Prostate gland (tissue), 2 donors: ENCODE data around the gene SPEN. TPM values are rescaled to one million over a fixed set of nuclear protein-coding genes. Genes with fewer than 3 reads are reported as not detected.
"Not testable (repeated sequence)": the region's sequence is repeated elsewhere in the genome, so short reads cannot be mapped to it uniquely, and the experiment has no call there.

Experiments
- DNase-seq: peaks from one replicate; pipeline ENCODE4 v3.0.0-alpha.2; 2019; ENCODE audit warnings: low spot score
- H3K27ac ChIP-seq, 2 donors: fragments of 200-600 bp; sonication (generic); 2 replicates each; pipeline ENCODE4 v1.5.1; 2017 to 2019
- H3K27me3 ChIP-seq: fragments of 200-600 bp; sonication (generic); replicated peaks from 2 replicates; pipeline ENCODE4 v1.5.1; 2019; ENCODE audit not compliant: insufficient read depth
- H3K36me3 ChIP-seq, 2 donors: fragments of 200-600 bp; sonication (generic); 1 replicate in 1 of 2; 2 replicates in 1 of 2; pipeline versions ENCODE4 v1.5.1 to v1.8.1; 2017 to 2019
- H3K4me1 ChIP-seq: fragments of 200-600 bp; sonication (generic); replicated peaks from 2 replicates; pipeline ENCODE4 v1.5.1; 2019
- H3K4me3 ChIP-seq, 2 donors: fragments of 200-600 bp; sonication (generic); 2 replicates each; pipeline ENCODE4 v1.5.1; 2017 to 2019
- H3K9me3 ChIP-seq: fragments of 200-600 bp; sonication (generic); 2 replicates; pipeline ENCODE4 v1.5.1; 2017
- CTCF ChIP-seq, 4 experiments: fragments of 200-600 bp in 2 of 4; fragments of 450-650 bp in 2 of 4; sonication (generic) in 2 of 4; IDR thresholded peaks; 1 replicate in 3 of 4; 2 replicates in 1 of 4; pipeline ENCODE4 v1.5.1; 2016 to 2019; ENCODE audit warnings: antibody characterized with exemption in 4 of 4, mild to moderate bottlenecking in 2 of 4, moderate library complexity in 2 of 4
- POLR2A ChIP-seq: fragments of 450-650 bp; IDR thresholded peaks from one replicate; pipeline ENCODE4 v1.6.1; 2016; ENCODE audit warnings: antibody characterized with exemption, mild to moderate bottlenecking
- POLR2AphosphoS5 ChIP-seq: sonication (generic); formaldehyde crosslinking; IDR thresholded peaks from one replicate; pipeline ENCODE4 v1.6.1; 2017; ENCODE audit warnings: antibody characterized with exemption
- WGBS: methylation state at CpG from one replicate; pipeline ENCODE4 v1.1.5; 2018; 5-methylcytosine and 5-hydroxymethylcytosine counted together
- intact Hi-C: fragments of 100-400 bp; cut with DNase I; formaldehyde crosslinking; loops from one replicate; pipeline ENCODE4 v1.14.2; 2022
- total RNA-seq, 2 donors: library from RNA; depleted of rRNA; stranded (reverse); fragments of >200 nt; gene quantifications; one replicate each; pipeline ENCODE4 v1.1.0, GENCODE V29; 2016

Gene SPEN
- total RNA-seq, 2 donors from 2014 or later, result 31.9 to 48.3 TPM

GRCh38 chr1:15895233-15895632, 47.7 kb downstream of the SPEN start:
- Histone ChIP-seq H3K36me3 (no peaks in the 10 kb centered on the region), H3K27ac (no peak overlapping the region), H3K27me3 (no peaks in the 10 kb centered on the region), H3K9me3 (no peaks in the 10 kb centered on the region), H3K4me1 (no peaks in the 10 kb centered on the region), H3K4me3 (no peak overlapping the region)
- DNase-seq, result no peak
- intact Hi-C loops, result no loop called here
- TF ChIP-seq CTCF (IDR thresholded peaks at IDR 0.05) (no peak), POLR2A (no peak), POLR2AphosphoS5 (no peak)

GRCh38 chr1:15896841-15897610, 49.5 kb downstream of the SPEN start:
- DNase-seq, H3K9me3 ChIP-seq, H3K4me1 ChIP-seq, H3K36me3 ChIP-seq, H3K27me3 ChIP-seq, H3K4me3 ChIP-seq, intact Hi-C loops, H3K27ac ChIP-seq: not testable (repeated sequence)
- WGBS, result 97% methylated on average over 20 of the region's 20 CpGs

GRCh38 chr1:15899266-15899665, 51.8 kb downstream of the SPEN start:
- DNase-seq, result no peak
- H3K27ac ChIP-seq, result no peak overlapping the region
- 78% methylated on average over 9 of the region's 9 CpGs for WGBS
- H3K4me3 ChIP-seq, result no peak overlapping the region
- H3K36me3 ChIP-seq, result no peaks in the 10 kb centered on the region
- H3K4me1 ChIP-seq, result no peaks in the 10 kb centered on the region
- H3K27me3 ChIP-seq, result no peaks in the 10 kb centered on the region
- no peaks in the 10 kb centered on the region for H3K9me3 ChIP-seq
- TF ChIP-seq POLR2AphosphoS5 (no peak), POLR2A (no peak), CTCF (IDR thresholded peaks at IDR 0.05) (no peak)
- intact Hi-C loops, result no loop called here

- WGBS, result 78% methylated on average over 8 of the region's 8 CpGs
- intact Hi-C loops, result no loop called here
These were observed 53.3 kb downstream of the SPEN start for GRCh38 chr1:15900662-15901279.

GRCh38 chr1:15902882-15903281, 55.4 kb downstream of the SPEN start:
- DNase-seq, result no peak
- H3K4me1 ChIP-seq, result no peaks in the 10 kb centered on the region
- TF ChIP-seq CTCF (IDR thresholded peaks at IDR 0.05), result no peak
- TF ChIP-seq POLR2A, result no peak
- TF ChIP-seq POLR2AphosphoS5, result no peak
- no peaks in the 10 kb centered on the region for H3K36me3 ChIP-seq
- no peaks in the 10 kb centered on the region for H3K9me3 ChIP-seq
- intact Hi-C loops, result no loop called here
- WGBS, result 67% methylated on average over 3 of the region's 3 CpGs
- H3K4me3 ChIP-seq, result no peak overlapping the region
- H3K27ac ChIP-seq, result no peak overlapping the region
- H3K27me3 ChIP-seq, result no peaks in the 10 kb centered on the region

More at GRCh38 chr1:15900662-15901279, 53.3 kb downstream of the SPEN start:
- Histone ChIP-seq H3K4me3 (no peak overlapping the region), H3K27me3 (no peaks in the 10 kb centered on the region), H3K9me3 (no peaks in the 10 kb centered on the region), H3K27ac (no peak overlapping the region), H3K4me1 (no peaks in the 10 kb centered on the region), H3K36me3 (no peaks in the 10 kb centered on the region)
- no peak for DNase-seq
- no peak for TF ChIP-seq CTCF (IDR thresholded peaks at IDR 0.05)
- no peak for TF ChIP-seq POLR2A
